Lower lobe of right lung (tissue), 2 donors: ENCODE data around the gene SMAD2. TPM values are rescaled to one million over a fixed set of nuclear protein-coding genes. Genes with fewer than 3 reads are reported as not detected.
"Not testable (repeated sequence)": the region's sequence is repeated elsewhere in the genome, so short reads cannot be mapped to it uniquely, and the experiment has no call there.

Experiments used
- ATAC-seq, 2 donors: fragments of 200-7000 bp; cut with Tn5 transposase; one replicate each; pipeline ENCODE4 v1.9.1; 2020 to 2022; ENCODE audit warnings: mild to moderate bottlenecking in 2 of 2, moderate library complexity in 2 of 2
- DNase-seq: peaks from one replicate; pipeline ENCODE4 v3.0.0-alpha.2; 2020
- H3K27ac ChIP-seq: fragments of 200-600 bp; one replicate; pipeline ENCODE4 v1.8.0; 2022
- H3K27me3 ChIP-seq: fragments of 200-600 bp; one replicate; pipeline ENCODE4 v1.8.0; 2022; ENCODE audit warnings: low read depth
- H3K36me3 ChIP-seq: fragments of 200-600 bp; one replicate; pipeline ENCODE4 v1.8.0; 2022; ENCODE audit warnings: mild to moderate bottlenecking
- H3K4me1 ChIP-seq: fragments of 200-600 bp; one replicate; pipeline ENCODE4 v1.8.0; 2022
- H3K4me3 ChIP-seq: fragments of 200-600 bp; one replicate; pipeline ENCODE4 v1.8.0; 2022; ENCODE audit warnings: mild to moderate bottlenecking
- H3K9me3 ChIP-seq: fragments of 200-600 bp; one replicate; pipeline ENCODE4 v1.8.0; 2022
- CTCF ChIP-seq: fragments of 200-600 bp; IDR thresholded peaks from one replicate; pipeline ENCODE4 v1.8.0; 2022; ENCODE audit warnings: antibody characterized with exemption, mild to moderate bottlenecking
- intact Hi-C: fragments of 100-400 bp; cut with DNase I; formaldehyde crosslinking; loops from one replicate; pipeline ENCODE4 v1.11.0; 2022
- total RNA-seq: library from RNA; stranded (reverse); fragmentation: NEBNext Ultra II Directional; extraction: Animal tissue kit (Norgen Biotek cat#: 25700); gene quantifications from one replicate; pipeline ENCODE4 v1.2.1, GENCODE V29; 2021
- donor health status: DM: no; HTN: yes; CAD: no; lungs with severe emphysema.

Gene SMAD2
- total RNA-seq, 1 donor from 2014 or later = 161 TPM

GRCh38 chr18:47773931-47774330, 156.5 kb downstream of the SMAD2 start:
- Histone ChIP-seq H3K9me3 (no peaks in the 10 kb centered on the region), H3K27me3 (no peaks in the 10 kb centered on the region), H3K36me3 (no peaks in the 10 kb centered on the region), H3K4me1 (no peaks in the 10 kb centered on the region), H3K27ac (no peak overlapping the region), H3K4me3 (no peak overlapping the region)
- DNase-seq (no peak), ATAC-seq (no peak)
- no peak for TF ChIP-seq CTCF
- intact Hi-C loops = no loop called here

- DNase-seq (peak; percentile 84), ATAC-seq (peak; percentile 95 to 96)
- Histone ChIP-seq H3K4me3 (no peak overlapping the region), H3K27me3 (no peaks in the 10 kb centered on the region), H3K9me3 (no peaks in the 10 kb centered on the region), H3K36me3 (no peaks in the 10 kb centered on the region), H3K4me1 (no peaks in the 10 kb centered on the region), H3K27ac (no peak overlapping the region)
- intact Hi-C loops = no loop called here
- TF ChIP-seq CTCF = peak; percentile 89
These were observed 157.8 kb downstream of the SMAD2 start for GRCh38 chr18:47772374-47773248.

GRCh38 chr18:47771922-47772321, 158.5 kb downstream of the SMAD2 start:
- Histone ChIP-seq H3K4me1 (no peaks in the 10 kb centered on the region), H3K27me3 (no peaks in the 10 kb centered on the region), H3K4me3 (no peak overlapping the region), H3K27ac (no peak overlapping the region), H3K9me3 (no peaks in the 10 kb centered on the region), H3K36me3 (no peaks in the 10 kb centered on the region)
- ATAC-seq (peak in 1 of 2 donors; percentile 10), DNase-seq (no peak)
- intact Hi-C loops = no loop called here
- no peak for TF ChIP-seq CTCF

GRCh38 chr18:47767699-47768098, 162.8 kb downstream of the SMAD2 start:
- Histone ChIP-seq H3K36me3 (no peaks in the 10 kb centered on the region), H3K4me1 (no peaks in the 10 kb centered on the region), H3K27ac (no peak overlapping the region), H3K27me3 (no peaks in the 10 kb centered on the region), H3K4me3 (no peak overlapping the region), H3K9me3 (no peaks in the 10 kb centered on the region)
- no peak for ATAC-seq
- no peak for TF ChIP-seq CTCF
- DNase-seq = no peak
- intact Hi-C loops = no loop called here

GRCh38 chr18:47767198-47767597, 163.3 kb downstream of the SMAD2 start:
- H3K36me3 ChIP-seq, H3K4me1 ChIP-seq, H3K4me3 ChIP-seq, H3K9me3 ChIP-seq, intact Hi-C loops, H3K27ac ChIP-seq, DNase-seq, ATAC-seq, H3K27me3 ChIP-seq: not testable (repeated sequence)
